Hypothalamus (tissue), 51 donors: ENCODE data around the gene ANAPC15.

Source experiments
- DNase-seq, 51 donors: peaks; one replicate each; lab custom pipeline; 2025; lab: John Stamatoyannopoulos, UW

Gene ANAPC15

DNA sequence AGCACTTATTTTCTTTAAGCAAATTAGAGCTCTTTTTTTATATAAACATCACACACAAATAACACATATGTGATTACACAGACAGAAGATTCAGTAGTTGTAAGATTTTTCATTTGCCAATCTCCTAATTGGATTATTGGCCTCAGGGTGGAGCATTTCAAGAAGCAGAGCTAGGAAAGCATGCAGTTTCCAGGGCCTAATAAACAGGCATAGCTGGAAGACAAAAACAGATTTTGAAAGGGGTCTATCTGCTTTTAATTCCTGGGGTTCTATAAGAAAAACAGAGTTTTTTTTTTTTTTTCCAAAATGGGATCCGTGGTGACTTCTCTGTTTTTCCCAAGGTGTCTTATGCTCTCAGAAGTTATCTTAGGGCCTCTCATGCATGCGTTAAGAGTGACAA lies 15.4 kb upstream of the ANAPC15 start:
- DNase-seq, result no peak

- no peak for DNase-seq
These were observed 13.5 kb upstream of the ANAPC15 start for GRCh38 chr11:72125956-72126355.

DNA sequence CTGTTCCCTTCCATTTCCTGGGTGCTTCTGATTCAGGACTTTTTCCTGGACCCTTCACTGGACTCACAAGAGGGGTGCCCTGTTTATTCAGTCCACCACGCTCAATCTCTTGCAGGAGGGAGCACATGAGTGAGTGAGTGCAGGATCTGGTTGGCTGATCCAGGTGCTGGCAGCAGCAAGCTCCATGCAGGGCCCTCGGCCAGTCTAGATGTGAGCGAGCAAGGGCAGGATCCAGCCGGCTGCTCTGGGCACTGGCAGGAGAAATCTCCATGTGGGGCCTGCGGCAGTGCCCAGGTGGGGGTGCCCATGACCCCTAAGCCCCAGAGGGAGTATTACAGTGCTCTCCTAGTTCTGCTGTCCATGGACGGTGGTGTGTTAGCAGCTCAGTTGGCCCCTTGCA lies 11.6 kb upstream of the ANAPC15 start:
- no peak for DNase-seq

DNA sequence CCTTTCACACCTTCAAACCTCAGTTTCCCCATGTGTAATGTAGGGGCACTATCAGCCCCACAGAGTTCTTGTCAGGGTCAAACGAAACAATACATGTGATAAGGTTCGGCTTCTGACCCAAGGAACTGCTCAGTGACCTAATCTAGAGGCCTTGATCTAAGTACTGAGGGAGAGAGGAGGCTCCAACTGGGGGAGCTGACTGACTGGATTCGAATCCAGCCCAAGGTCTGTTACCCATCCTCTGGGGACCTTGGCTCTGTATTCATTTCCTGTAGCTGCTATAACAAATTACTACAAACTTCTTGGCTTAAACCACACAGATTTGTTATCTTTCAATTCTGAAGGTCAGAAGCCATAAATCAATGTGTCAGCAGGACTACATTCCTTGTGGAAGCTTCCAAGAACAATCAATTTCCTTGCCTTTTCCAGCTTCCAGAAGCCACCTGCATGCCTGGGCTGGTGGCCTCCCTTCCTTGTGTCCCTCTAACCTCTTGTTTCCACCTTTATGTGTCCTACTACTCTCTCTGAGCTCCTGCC lies 10.7 kb upstream of the ANAPC15 start:
- DNase-seq, result no peak

DNA sequence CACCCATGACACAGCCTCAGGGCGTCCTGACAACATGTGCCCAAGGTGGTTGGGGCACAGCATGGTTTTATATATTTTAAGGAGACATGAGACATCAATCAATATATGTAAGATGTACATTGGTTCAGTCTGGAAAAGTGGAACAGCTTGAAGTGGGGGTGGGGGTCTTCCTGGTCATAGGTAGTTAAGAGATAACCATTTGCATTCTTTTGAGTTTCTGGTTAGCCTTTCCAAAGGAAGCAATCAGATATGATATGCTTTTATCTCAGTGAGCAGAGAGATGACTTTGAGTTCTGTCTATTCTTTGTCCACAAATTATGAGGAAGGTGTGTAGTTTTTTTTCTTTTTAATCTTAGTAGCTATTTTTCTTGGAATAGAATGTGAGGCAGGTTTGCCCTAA lies 10.1 kb upstream of the ANAPC15 start:
- DNase-seq, result no peak

- no peak for DNase-seq
These were observed 8.4 kb upstream of the ANAPC15 start for GRCh38 chr11:72120930-72121329.

DNA sequence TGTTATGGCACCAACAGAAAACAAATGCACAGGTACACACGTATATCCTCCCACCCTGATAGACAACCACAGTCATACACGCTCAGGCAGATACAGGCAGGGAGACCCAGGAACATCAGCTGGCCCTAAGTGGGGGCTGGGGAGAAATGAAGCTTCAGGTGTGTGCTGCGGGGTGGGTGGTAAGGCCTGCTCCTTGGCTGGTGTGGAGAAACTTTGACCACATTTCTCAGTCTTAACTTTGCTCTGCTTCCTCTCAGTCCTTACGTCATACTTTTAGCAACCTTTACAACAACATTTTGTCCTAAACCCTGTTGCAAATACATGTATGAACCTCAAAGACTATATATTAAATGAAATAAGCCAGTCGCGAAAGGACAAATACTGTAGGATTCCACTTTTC lies 6.7 kb upstream of the ANAPC15 start:
- no peak for DNase-seq

GRCh38 chr11:72116019-72116755 lies 3.7 kb upstream of the ANAPC15 start:
- no peak for DNase-seq

- DNase-seq, result no peak
These were observed 2.1 kb upstream of the ANAPC15 start for GRCh38 chr11:72114570-72114969.

GRCh38 chr11:72112978-72113808 lies 698 bp upstream of the ANAPC15 start:
- DNase-seq, result no peak

DNA sequence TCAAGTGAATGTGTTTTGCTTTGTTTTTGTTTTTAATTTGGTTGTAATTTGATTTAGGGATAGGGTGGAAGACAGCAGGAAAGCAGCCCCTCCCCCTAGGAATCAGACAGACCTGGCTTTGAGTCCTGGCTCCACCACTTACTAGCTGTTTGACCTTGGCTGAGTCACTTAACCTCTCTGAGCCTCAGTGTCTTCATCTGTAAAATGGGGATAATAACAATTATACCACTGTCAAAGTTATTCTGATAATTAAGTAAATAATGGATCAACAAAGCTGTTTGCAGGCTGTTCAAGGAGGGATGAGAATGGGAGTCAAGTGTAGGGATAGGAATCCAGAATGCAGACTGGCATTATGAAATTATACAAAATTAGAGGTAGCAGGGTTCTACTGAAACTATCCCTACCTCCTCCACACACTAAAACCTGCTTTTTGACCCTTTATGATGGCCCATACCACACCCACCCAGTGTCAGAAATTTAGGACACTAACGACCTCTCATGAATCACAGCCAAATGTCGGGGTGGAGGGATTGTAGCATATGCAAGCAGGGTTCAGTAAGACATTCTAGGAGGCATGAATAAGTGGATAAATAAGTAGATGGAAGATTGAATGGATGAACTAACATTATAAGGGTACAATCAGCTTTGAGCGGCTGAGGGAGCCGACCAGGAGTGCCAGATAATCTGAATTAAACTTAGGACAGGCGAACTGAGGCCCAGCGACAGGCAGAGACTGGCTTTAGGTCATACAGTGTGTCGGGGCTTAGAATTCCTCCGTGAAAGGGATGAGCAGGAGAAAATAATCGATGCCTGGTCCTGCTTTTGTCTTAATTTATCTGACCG lies 974 bp downstream of the ANAPC15 start:
- DNase-seq, result no peak

DNA sequence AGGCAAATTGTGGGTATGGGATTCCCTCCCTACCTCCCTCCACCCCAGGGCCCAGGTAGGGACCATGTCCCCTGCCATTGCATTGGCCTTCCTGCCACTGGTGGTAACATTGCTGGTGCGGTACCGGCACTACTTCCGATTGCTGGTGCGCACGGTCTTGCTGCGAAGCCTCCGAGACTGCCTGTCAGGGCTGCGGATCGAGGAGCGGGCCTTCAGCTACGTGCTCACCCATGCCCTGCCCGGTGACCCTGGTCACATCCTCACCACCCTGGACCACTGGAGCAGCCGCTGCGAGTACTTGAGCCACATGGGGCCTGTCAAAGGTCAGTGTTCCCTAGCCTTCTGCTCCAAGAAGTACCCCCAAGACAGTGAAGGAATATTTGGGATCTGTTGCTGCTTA lies 6.6 kb downstream of the ANAPC15 start, which contains the start of gene TOMT:
Gene TOMT (plus strand): TSS at position 37 of the 400 bp plus-strand sequence. CDS start 28 bp downstream, at position 65.
- DNase-seq, result no peak

DNA sequence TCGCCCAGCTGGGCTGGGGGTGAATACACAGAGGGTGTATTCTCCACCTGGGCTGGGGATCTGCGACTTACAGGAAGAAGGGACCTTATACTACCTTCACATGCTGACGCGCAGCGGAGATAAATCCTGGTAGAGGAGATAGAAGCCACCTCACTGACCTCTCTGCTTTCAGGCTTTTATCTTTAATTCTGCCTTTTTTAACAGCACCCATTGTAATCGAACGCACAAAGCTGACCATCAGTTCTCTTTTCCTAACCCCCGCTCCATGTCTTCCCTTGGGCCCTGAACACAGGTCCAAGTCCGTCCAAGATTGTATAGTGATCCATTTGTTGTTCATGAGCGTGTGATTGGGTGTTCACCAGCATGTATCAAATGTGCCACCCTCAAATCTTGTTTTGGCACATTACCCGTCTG lies 8.7 kb downstream of the ANAPC15 start:
- no peak for DNase-seq

DNA sequence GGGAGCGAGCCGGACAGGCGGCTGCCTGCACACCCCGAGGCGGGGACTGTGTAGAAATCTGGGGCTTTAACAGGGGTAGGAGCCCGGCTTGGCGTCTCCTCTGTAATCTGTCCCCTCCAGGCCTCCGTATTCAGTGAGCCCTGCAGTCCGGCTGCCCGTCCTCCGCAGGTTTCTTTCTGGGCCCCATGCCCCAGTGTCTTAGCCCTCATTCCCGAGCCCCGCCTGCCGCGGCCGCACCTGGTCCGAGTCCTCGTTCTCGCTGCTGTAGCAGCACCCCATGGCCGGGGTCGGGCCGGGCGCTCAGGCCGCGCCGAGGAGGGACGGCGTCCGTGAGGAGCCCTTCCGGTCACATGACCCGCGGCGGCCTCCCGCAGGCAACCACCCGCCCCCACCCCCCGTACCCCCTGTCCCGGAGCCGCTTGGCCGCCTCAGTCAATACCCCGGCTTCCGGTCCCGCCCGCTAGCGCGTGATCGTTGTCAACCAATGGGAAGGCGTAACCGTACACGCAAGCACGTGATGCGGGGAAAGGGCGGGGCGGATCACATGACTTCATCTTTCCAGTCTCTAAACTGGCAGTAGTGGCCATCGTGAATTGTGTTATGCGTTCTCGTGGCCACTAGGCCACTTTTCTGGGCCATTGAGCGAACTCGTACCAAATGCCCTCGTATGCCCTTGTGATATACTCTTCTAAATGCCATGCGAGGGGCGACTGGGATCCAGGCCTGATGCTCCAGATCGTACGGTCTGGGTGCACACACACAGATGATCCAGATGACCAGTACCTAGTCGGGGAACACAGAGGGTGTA lies 9.3 kb downstream of the ANAPC15 start, which contains the start of gene LAMTOR1:
Gene LAMTOR1 (minus strand): TSS at position 352 of the 808 bp plus-strand sequence. CDS start 73 bp downstream, at position 279.
- peak; percentile 91 to 99 (median 98) for DNase-seq

GRCh38 chr11:72102631-72102945 lies 9.9 kb downstream of the ANAPC15 start:
- no peak for DNase-seq

GRCh38 chr11:72102162-72102561 lies 10.3 kb downstream of the ANAPC15 start:
- no peak for DNase-seq

DNA sequence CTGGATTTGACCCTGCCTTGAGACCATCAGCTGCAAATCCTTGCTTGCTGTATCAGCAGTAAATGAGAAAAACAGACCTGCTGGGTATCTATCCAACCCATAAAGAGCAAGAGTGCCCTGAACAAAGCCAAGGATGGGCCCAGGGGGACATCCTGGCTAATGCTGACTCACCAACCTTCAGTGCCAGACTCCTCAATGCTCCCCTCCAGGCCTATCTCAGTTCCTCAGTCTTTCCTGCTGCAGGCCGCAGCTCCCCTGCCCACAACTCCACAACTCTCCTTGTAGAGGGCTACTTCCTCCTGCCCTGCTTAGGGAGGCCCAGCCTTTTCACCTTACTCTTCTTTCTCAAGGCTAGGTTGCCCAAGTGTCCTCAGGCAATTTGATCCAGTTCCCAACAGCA lies 12.0 kb downstream of the ANAPC15 start:
- DNase-seq, result peak in 1 of 51 donors; percentile 5

GRCh38 chr11:72100009-72100408 lies 12.5 kb downstream of the ANAPC15 start:
- DNase-seq, result no peak

DNA sequence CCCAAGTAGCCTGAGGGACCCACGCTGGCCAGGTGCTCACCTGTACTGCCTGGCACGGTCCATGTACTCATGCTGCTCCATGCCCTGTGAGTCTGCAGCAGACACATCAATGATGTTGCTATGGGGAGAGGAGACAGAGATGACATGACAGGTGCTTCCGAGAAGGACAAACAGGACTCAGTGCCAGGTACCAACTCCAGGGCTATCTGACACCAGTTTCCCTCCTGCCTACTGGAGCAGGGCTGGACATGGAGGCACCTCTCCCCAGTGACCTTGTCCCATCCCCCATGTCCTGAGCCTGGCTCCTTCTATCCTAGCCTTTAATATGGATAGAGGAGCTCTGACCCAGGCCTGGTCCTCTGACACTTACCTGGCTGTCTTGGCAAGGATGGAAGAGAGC lies 13.8 kb downstream of the ANAPC15 start:
- DNase-seq, result no peak

DNA sequence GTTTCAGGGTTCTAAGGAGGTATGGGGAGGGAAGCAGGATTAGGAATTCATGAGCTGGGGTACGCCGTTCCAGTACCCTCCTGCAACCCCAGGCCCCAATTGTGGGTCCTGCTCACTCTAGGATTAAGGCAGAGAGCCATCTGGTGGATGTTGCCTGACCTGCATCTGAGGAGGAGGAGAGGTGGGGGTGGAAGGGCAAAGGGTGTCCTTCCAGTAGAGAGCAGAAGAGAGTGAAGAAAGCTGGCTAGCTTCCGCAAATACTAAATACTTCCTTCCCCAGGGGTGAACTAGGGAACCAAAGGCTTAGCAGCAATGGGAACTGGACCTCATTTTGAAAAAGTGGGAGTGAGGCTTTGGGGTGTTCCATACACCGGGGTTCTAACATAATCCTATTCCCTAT lies 21.2 kb downstream of the ANAPC15 start:
- peak in 44 of 51 donors; percentile 2 to 78 (median 54) for DNase-seq
